AG09309 (cell line): ENCODE data around the gene SPAG17.
A peak's percentile ranks its signal among the peaks of the same experiment; 100 is the strongest.

Experiments used
- DNase-seq: peaks from one replicate; pipeline ENCODE4 v3.0.0-alpha.2; 2010; ENCODE audit warnings: low read depth
- H3K4me3 ChIP-seq: 2 replicates; pipeline ENCODE4 v1.5.1; 2011; ENCODE audit warnings: mild to moderate bottlenecking, low read depth, low read length, moderate library complexity; ENCODE audit not compliant: control insufficient read depth
- TF ChIP-seq, protein P1 (sequence below): IDR thresholded peaks from 2 replicates; pipeline ENCODE4 v1.5.1; 2011; ENCODE audit warnings: mild to moderate bottlenecking, low read depth, low read length, inconsistent platforms; ENCODE audit not compliant: insufficient read depth, control insufficient read depth; ENCODE audit errors: missing control alignments

The SPAG17 gene

DNA sequence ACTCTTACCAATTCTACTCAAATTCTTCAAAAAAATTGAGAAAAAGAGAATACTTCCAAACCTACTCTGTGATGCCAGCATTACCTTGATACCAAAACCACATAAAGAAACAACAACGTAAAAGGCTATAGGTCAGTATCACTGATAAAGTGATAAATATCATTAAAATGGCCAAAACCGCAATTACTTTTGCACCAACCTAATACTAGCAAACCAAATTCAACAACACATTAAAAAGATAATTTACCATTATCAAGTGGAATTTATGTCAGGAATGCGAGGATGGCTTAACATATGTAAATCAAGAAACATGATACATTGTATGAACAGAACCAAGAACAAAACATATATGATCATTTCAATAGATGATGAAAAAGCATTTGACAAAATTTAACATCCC, 7.0 kb downstream of the SPAG17 start:
- no peak for DNase-seq
- TF ChIP-seq, protein P1, sequence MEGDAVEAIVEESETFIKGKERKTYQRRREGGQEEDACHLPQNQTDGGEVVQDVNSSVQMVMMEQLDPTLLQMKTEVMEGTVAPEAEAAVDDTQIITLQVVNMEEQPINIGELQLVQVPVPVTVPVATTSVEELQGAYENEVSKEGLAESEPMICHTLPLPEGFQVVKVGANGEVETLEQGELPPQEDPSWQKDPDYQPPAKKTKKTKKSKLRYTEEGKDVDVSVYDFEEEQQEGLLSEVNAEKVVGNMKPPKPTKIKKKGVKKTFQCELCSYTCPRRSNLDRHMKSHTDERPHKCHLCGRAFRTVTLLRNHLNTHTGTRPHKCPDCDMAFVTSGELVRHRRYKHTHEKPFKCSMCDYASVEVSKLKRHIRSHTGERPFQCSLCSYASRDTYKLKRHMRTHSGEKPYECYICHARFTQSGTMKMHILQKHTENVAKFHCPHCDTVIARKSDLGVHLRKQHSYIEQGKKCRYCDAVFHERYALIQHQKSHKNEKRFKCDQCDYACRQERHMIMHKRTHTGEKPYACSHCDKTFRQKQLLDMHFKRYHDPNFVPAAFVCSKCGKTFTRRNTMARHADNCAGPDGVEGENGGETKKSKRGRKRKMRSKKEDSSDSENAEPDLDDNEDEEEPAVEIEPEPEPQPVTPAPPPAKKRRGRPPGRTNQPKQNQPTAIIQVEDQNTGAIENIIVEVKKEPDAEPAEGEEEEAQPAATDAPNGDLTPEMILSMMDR, result no peak
- no peak overlapping the region for H3K4me3 ChIP-seq

GRCh38 chr1:118169016-118169415, 16.0 kb downstream of the SPAG17 start:
- H3K4me3 ChIP-seq, result no peak overlapping the region
- DNase-seq, result no peak
- TF ChIP-seq, protein P1, result no peak

DNA sequence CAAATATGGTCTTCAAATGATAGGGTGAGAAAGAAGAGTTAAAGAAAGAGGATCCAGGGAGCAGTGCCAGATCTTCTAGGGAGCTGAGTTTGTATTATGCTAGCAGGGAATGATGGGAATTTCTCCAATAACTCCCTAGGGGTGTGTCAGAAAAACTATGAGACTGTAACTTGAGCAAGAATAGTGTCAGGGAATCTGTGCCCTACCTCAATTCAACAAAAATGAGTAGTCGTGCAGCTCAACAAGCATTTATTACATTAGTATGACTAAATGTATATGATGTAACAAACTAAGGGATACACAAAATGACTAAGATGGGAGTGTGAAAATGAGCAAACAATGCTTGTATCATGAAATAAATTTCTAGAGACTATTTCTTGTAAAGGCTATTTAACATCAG, 24.2 kb downstream of the SPAG17 start:
- TF ChIP-seq, protein P1, result no peak
- no peak overlapping the region for H3K4me3 ChIP-seq
- no peak for DNase-seq

GRCh38 chr1:118159569-118159968, 25.5 kb downstream of the SPAG17 start:
- DNase-seq, result peak; percentile 13
- no peak overlapping the region for H3K4me3 ChIP-seq
- TF ChIP-seq, protein P1, result no peak

GRCh38 chr1:118158924-118159323, 26.1 kb downstream of the SPAG17 start:
- no peak overlapping the region for H3K4me3 ChIP-seq
- peak; percentile 57 for DNase-seq
- TF ChIP-seq, protein P1, result no peak

DNA sequence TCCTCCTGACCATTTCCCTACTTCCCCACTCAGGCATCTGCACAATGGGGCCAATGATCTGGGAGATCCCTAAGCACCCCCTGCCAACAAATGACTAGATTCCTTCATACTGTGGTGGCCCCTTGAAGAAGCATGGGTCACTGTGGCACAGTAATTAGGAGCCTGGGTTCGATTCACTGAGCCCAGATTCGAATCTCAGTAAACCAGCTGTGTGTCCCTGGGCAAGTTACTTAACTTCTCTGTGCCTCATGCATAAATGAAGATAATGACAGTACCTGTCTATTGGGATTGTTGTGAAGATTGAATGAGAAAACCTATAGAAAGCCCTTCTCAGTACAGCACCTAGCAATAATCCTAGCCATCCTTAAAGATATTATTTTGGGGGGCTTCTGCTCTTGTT, 27.5 kb downstream of the SPAG17 start:
- no peak overlapping the region for H3K4me3 ChIP-seq
- DNase-seq, result no peak
- TF ChIP-seq, protein P1, result no peak

DNA sequence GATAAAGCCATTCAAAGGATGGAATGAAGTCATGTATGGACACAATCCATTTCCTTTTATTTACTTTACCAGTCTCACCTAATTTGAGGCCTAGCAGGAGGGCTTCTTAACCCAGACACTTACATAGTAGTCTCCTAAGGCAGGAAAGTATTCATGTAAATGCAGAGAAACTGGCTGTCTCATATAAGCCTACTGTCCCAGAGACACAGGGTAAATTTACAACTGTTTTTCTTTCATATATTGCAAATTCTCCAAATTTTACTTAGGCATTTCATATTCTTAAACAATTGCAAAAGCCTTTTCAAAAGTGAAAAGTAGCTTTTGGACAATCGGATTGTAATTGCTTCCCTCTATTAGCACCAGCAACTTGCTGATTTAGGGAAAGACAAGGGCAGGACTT, 29.9 kb downstream of the SPAG17 start:
- H3K4me3 ChIP-seq, result no peak overlapping the region
- TF ChIP-seq, protein P1, result no peak
- no peak for DNase-seq
